ENCODE measurements around the gene PDF. TPM values are rescaled to one million over a fixed set of nuclear protein-coding genes. Genes with fewer than 3 reads are reported as not detected.
A peak's percentile ranks its signal among the peaks of the same experiment; 100 is the strongest.
"Not testable (repeated sequence)": the region's sequence is repeated elsewhere in the genome, so short reads cannot be mapped to it uniquely, and the experiment has no call there.

PDF gene
- total and polyA plus RNA-seq, 5 donors from 2014 or later: 4.9 to 15.7 (median 9.4) TPM

GRCh38 chr16:69291657-69292056 lies 38.7 kb downstream of the PDF start:
- not testable (repeated sequence) for H3K9me3 ChIP-seq (ENCODE audit: control insufficient read depth in 2 of 2, low read length in 2 of 2); ATAC-seq (ENCODE audit: low read depth in 2 of 2); H3K27me3 ChIP-seq (ENCODE audit: control insufficient read depth, insufficient read depth, low read length); H3K4me3 ChIP-seq (ENCODE audit: low read depth, low read length); H3K4me1 Mint-ChIP-seq; H3K27ac ChIP-seq (ENCODE audit: insufficient read depth, low read length, poor library complexity, severe bottlenecking); DNase-seq; H3K36me3 ChIP-seq (ENCODE audit: control insufficient read depth, insufficient read depth, low read length); H3K27me3 Mint-ChIP-seq; H3K4me1 ChIP-seq (ENCODE audit: control insufficient read depth, insufficient read depth, low read length, poor library complexity, severe bottlenecking); H3K4me3 Mint-ChIP-seq; H3K9me3 Mint-ChIP-seq; H3K36me3 Mint-ChIP-seq; H3K27ac Mint-ChIP-seq

- no peak overlapping the region for H3K27ac ChIP-seq (ENCODE audit: insufficient read depth, low read length, poor library complexity, severe bottlenecking)
- no peaks in the 10 kb centered on the region for H3K27me3 ChIP-seq (ENCODE audit: control insufficient read depth, insufficient read depth, low read length)
- H3K4me1 ChIP-seq (ENCODE audit: control insufficient read depth, insufficient read depth, low read length, poor library complexity, severe bottlenecking): no peaks in the 10 kb centered on the region
- H3K36me3 ChIP-seq (ENCODE audit: control insufficient read depth, insufficient read depth, low read length): peaks cover 3% of the 10 kb centered on the region
- Mint-ChIP-seq H3K4me1 (peaks cover 0 to 2% (median 0%) of the 10 kb centered on the region in 4 donors), H3K36me3 (peaks cover 6% of the 10 kb centered on the region), H3K27ac (no peak overlapping the region), H3K27me3 (no peaks in the 10 kb centered on the region), H3K9me3 (no peaks in the 10 kb centered on the region), H3K4me3 (no peak overlapping the region)
- H3K4me3 ChIP-seq (ENCODE audit: low read depth, low read length): no peak overlapping the region
- DNase-seq: peak; percentile 27 to 80 (median 67)
- no peaks in the 10 kb centered on the region for H3K9me3 ChIP-seq (ENCODE audit: control insufficient read depth in 2 of 2, low read length in 2 of 2)
- no peak for ATAC-seq (ENCODE audit: low read depth in 2 of 2)
Observed at GRCh38 chr16:69286941-69287713, 43.3 kb downstream of the PDF start.

- no peak overlapping the region for H3K27ac ChIP-seq (ENCODE audit: insufficient read depth, low read length, poor library complexity, severe bottlenecking)
- no peak overlapping the region for H3K4me3 Mint-ChIP-seq
Observed at GRCh38 chr16:69285240-69285639, 45.1 kb downstream of the PDF start.

GRCh38 chr16:69283851-69284250 lies 46.5 kb downstream of the PDF start:
- Histone ChIP-seq H3K4me3 (ENCODE audit: low read depth, low read length) (no peak overlapping the region), H3K36me3 (ENCODE audit: control insufficient read depth, insufficient read depth, low read length) (peaks cover 3% of the 10 kb centered on the region), H3K4me1 (ENCODE audit: control insufficient read depth, insufficient read depth, low read length, poor library complexity, severe bottlenecking) (no peaks in the 10 kb centered on the region), H3K9me3 (ENCODE audit: control insufficient read depth in 2 of 2, low read length in 2 of 2) (no peaks in the 10 kb centered on the region), H3K27ac (ENCODE audit: insufficient read depth, low read length, poor library complexity, severe bottlenecking) (no peak overlapping the region), H3K27me3 (ENCODE audit: control insufficient read depth, insufficient read depth, low read length) (no peaks in the 10 kb centered on the region)
- DNase-seq (no peak), ATAC-seq (ENCODE audit: low read depth in 2 of 2) (no peak)
- no peaks in the 10 kb centered on the region for H3K9me3 Mint-ChIP-seq
- H3K4me3 Mint-ChIP-seq: no peak overlapping the region
- no peaks in the 10 kb centered on the region for H3K27me3 Mint-ChIP-seq
- peaks cover 0 to 2% (median 0%) of the 10 kb centered on the region in 4 donors for H3K4me1 Mint-ChIP-seq
- no peak overlapping the region for H3K27ac Mint-ChIP-seq
- H3K36me3 Mint-ChIP-seq: peaks cover 3% of the 10 kb centered on the region

More at GRCh38 chr16:69285240-69285639, 45.1 kb downstream of the PDF start:
- no peak for ATAC-seq (ENCODE audit: low read depth in 2 of 2)
- Mint-ChIP-seq H3K36me3 (peaks cover 5% of the 10 kb centered on the region), H3K4me1 (peaks cover 0 to 2% (median 0%) of the 10 kb centered on the region in 4 donors), H3K9me3 (no peaks in the 10 kb centered on the region), H3K27ac (no peak overlapping the region), H3K27me3 (no peaks in the 10 kb centered on the region)
- no peaks in the 10 kb centered on the region for H3K27me3 ChIP-seq (ENCODE audit: control insufficient read depth, insufficient read depth, low read length)
- peaks cover 3% of the 10 kb centered on the region for H3K36me3 ChIP-seq (ENCODE audit: control insufficient read depth, insufficient read depth, low read length)
- no peak overlapping the region for H3K4me3 ChIP-seq (ENCODE audit: low read depth, low read length)
- no peaks in the 10 kb centered on the region for H3K9me3 ChIP-seq (ENCODE audit: control insufficient read depth in 2 of 2, low read length in 2 of 2)
- no peaks in the 10 kb centered on the region for H3K4me1 ChIP-seq (ENCODE audit: control insufficient read depth, insufficient read depth, low read length, poor library complexity, severe bottlenecking)
- DNase-seq: no peak

GRCh38 chr16:69277413-69277812 lies 53.0 kb downstream of the PDF start:
- Mint-ChIP-seq H3K27ac (no peak overlapping the region), H3K27me3 (no peaks in the 10 kb centered on the region), H3K4me3 (no peak overlapping the region), H3K36me3 (no peaks in the 10 kb centered on the region), H3K4me1 (peaks cover 0 to 2% (median 0%) of the 10 kb centered on the region in 4 donors), H3K9me3 (no peaks in the 10 kb centered on the region)
- Histone ChIP-seq H3K27ac (ENCODE audit: insufficient read depth, low read length, poor library complexity, severe bottlenecking) (no peak overlapping the region), H3K4me3 (ENCODE audit: low read depth, low read length) (no peak overlapping the region), H3K9me3 (ENCODE audit: control insufficient read depth in 2 of 2, low read length in 2 of 2) (no peaks in the 10 kb centered on the region), H3K27me3 (ENCODE audit: control insufficient read depth, insufficient read depth, low read length) (no peaks in the 10 kb centered on the region), H3K4me1 (ENCODE audit: control insufficient read depth, insufficient read depth, low read length, poor library complexity, severe bottlenecking) (no peaks in the 10 kb centered on the region), H3K36me3 (ENCODE audit: control insufficient read depth, insufficient read depth, low read length) (no peaks in the 10 kb centered on the region)
- DNase-seq (no peak), ATAC-seq (ENCODE audit: low read depth in 2 of 2) (no peak)

Other genes starting within 250 kb of the PDF start
- gene HAS3, start 224.9 kb downstream of the PDF start, total RNA-seq: 3.0 TPM
- gene HAS3, start 224.9 kb downstream of the PDF start, polyA plus RNA-seq: under 1 TPM in 3 of 4 donors, not detected in 1; 0.07 to 0.36 (median 0.09) TPM
- gene CHTF8, start 198.0 kb downstream of the PDF start, total RNA-seq: 79.4 TPM
- 100 to 1,000 TPM; 210 to 227 (median 218) TPM for gene CHTF8, start 198.0 kb downstream of the PDF start, polyA plus RNA-seq
- gene UTP4, start 197.9 kb downstream of the PDF start, total RNA-seq: 44.4 TPM
- 10 to 100 TPM; 47.6 to 63.2 (median 51.1) TPM for gene UTP4, start 197.9 kb downstream of the PDF start, polyA plus RNA-seq
- gene SNTB2, start 143.4 kb downstream of the PDF start, total RNA-seq: 25.9 TPM
- gene SNTB2, start 143.4 kb downstream of the PDF start, polyA plus RNA-seq: 10 to 100 TPM in 1 of 4 donors, 1 to 10 TPM in 3; 5.9 to 17.4 (median 7.7) TPM
- gene VPS4A, start 19.2 kb downstream of the PDF start, total RNA-seq: 48.0 TPM
- gene VPS4A, start 19.2 kb downstream of the PDF start, polyA plus RNA-seq: 10 to 100 TPM; 26.8 to 35.2 (median 34.4) TPM
- gene COG8, start 9.0 kb upstream of the PDF start, total RNA-seq: 23.2 TPM
- gene COG8, start 9.0 kb upstream of the PDF start, polyA plus RNA-seq: 10 to 100 TPM; 34.0 to 39.0 (median 36.8) TPM
- gene NIP7, start 9.2 kb upstream of the PDF start, total RNA-seq: 31.4 TPM
- gene NIP7, start 9.2 kb upstream of the PDF start, polyA plus RNA-seq: 10 to 100 TPM; 22.2 to 30.6 (median 23.7) TPM
- gene TMED6, start 21.2 kb upstream of the PDF start, total RNA-seq: 1.8 TPM
- under 1 TPM in 2 of 4 donors, not detected in 2; 0.20 to 0.26 TPM for gene TMED6, start 21.2 kb upstream of the PDF start, polyA plus RNA-seq
- gene TERF2, start 55.4 kb upstream of the PDF start, total RNA-seq: 36.8 TPM
- 10 to 100 TPM; 23.7 to 28.0 (median 27.8) TPM for gene TERF2, start 55.4 kb upstream of the PDF start, polyA plus RNA-seq
- gene CYB5B, start 94.0 kb upstream of the PDF start, total RNA-seq: 52.7 TPM
- 100 to 1,000 TPM; 166 to 213 (median 190) TPM for gene CYB5B, start 94.0 kb upstream of the PDF start, polyA plus RNA-seq
- 57.6 TPM for gene NFAT5, start 235.4 kb upstream of the PDF start, total RNA-seq
- 10 to 100 TPM in 2 of 4 donors, 1 to 10 TPM in 2; 7.0 to 12.0 (median 10.0) TPM for gene NFAT5, start 235.4 kb upstream of the PDF start, polyA plus RNA-seq

Data from CD4-positive, CD25-positive, alpha-beta regulatory T cell (primary cell).